Measurements from ENCODE around the gene SPAG6.

DNA sequence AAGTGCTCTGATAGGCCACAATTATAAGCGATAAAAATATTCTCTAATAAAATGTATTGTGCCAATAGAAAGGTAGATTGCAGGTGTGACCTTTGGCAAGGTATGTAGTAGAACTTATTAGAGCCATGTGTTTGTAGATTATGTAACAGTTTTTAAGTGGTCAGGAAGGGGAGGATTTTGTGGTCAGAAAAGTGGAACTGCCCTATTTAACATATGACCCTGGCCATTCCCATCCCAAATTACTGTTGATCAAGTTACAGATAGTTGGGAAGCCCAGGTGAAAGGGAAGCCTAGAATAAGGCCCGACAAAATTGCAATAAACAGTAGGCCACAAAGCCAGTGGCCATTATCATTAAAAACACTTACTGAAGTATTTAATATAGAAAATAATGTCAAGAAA is 89.2 kb downstream of the SPAG6 start:
- TF ChIP-seq, protein P1, sequence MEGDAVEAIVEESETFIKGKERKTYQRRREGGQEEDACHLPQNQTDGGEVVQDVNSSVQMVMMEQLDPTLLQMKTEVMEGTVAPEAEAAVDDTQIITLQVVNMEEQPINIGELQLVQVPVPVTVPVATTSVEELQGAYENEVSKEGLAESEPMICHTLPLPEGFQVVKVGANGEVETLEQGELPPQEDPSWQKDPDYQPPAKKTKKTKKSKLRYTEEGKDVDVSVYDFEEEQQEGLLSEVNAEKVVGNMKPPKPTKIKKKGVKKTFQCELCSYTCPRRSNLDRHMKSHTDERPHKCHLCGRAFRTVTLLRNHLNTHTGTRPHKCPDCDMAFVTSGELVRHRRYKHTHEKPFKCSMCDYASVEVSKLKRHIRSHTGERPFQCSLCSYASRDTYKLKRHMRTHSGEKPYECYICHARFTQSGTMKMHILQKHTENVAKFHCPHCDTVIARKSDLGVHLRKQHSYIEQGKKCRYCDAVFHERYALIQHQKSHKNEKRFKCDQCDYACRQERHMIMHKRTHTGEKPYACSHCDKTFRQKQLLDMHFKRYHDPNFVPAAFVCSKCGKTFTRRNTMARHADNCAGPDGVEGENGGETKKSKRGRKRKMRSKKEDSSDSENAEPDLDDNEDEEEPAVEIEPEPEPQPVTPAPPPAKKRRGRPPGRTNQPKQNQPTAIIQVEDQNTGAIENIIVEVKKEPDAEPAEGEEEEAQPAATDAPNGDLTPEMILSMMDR (IDR thresholded peaks at IDR 0.05 in 8 of 11, conservative IDR thresholded peaks at IDR 0.05 in 3 of 11): no peak
- no peak for TF ChIP-seq POLR2AphosphoS5 (IDR thresholded peaks at IDR 0.05)
- no peak for TF ChIP-seq POLR2A (IDR thresholded peaks at IDR 0.05)

Measured in spleen (tissue), 7 donors.